ENCODE data around the gene NEDD4L. TPM values are rescaled to one million over a fixed set of nuclear protein-coding genes. Genes with fewer than 3 reads are reported as not detected.

Gene NEDD4L
- total and polyA plus RNA-seq, 2 experiments from 2014 or later: 36.2 to 72.3 TPM

DNA sequence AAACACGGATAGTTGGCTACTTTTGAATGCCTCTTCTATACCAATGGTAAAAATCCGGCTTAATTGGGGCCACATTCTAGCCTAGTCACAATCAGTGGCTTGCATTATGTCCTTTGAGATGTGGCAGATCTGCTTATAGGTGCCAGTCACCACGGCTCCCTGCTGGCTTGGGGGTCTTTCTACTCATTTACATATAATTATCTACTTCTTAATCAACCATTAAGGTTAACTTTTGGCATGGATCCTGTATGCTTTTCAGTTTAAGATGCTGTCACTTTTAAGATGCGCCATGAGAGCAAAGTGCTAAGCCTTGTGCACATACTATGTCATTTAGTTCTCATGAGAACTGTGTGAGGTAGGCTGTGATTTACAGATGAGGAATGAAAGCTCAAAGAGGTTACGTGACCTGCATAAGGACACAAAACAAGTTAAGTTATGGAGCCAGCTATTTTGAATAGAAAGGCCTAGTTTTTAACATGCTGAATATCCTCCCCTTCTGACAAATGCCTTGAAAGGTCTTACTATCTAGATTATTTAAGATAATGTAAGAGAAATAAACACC, 4.1 kb downstream of the NEDD4L start (continued):
- TF ChIP-seq CTCF (conservative IDR thresholded peaks at IDR 0.05; ENCODE audit: low read depth in 2 of 2) (no peak), POLR2AphosphoS5 (IDR thresholded peaks at IDR 0.05; ENCODE audit: low read depth) (no peak), ZNF462 (CRISPR knock-in tag; IDR thresholded peaks at IDR 0.05) (no peak), EZH2 (IDR thresholded peaks at IDR 0.05; ENCODE audit: low read depth, unreplicated experiment) (no peak), CREB1 (CRISPR knock-in tag; IDR thresholded peaks at IDR 0.05; ENCODE audit: low read depth) (no peak), JUNB (IDR thresholded peaks at IDR 0.05; ENCODE audit: unreplicated experiment) (no peak), EZH2phosphoT487 (IDR thresholded peaks at IDR 0.05; ENCODE audit: unreplicated experiment) (no peak)
